ENCODE results near the gene NUAK1. TPM values are rescaled to one million over a fixed set of nuclear protein-coding genes. Genes with fewer than 3 reads are reported as not detected.

NUAK1 gene
- total RNA-seq, 1 experiment from 2014 or later = 1.3 TPM

DNA sequence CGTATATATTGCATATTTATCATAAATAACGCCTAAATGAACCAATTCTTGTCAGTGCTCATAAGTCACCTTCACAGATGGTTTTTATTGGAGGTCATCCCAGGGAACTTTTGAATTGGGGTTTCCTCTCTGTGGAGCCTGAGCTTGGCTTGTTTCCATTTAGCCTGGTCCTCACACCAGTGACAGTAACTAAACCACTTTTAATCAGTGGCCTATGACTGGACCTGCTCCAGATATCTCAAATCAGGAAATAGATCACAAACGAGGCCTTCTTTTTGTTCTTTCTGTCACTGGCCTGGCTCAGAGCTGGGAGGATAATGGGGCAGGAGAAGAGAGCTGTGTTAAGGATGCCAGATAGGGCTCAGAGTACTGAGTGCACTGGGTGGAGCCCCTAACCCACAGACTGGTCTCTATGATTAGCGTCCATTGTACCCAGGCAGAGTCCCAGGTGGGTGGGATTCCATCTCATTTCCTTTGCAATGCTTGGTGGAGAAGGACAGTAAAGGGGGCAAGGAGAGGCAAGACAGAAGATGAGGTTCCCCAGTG lies 92.4 kb downstream of the NUAK1 start:
- no peak overlapping the region for H3K27ac ChIP-seq (ENCODE audit: low read depth, low read length, poor library complexity, severe bottlenecking)
- TF ChIP-seq, protein P1, sequence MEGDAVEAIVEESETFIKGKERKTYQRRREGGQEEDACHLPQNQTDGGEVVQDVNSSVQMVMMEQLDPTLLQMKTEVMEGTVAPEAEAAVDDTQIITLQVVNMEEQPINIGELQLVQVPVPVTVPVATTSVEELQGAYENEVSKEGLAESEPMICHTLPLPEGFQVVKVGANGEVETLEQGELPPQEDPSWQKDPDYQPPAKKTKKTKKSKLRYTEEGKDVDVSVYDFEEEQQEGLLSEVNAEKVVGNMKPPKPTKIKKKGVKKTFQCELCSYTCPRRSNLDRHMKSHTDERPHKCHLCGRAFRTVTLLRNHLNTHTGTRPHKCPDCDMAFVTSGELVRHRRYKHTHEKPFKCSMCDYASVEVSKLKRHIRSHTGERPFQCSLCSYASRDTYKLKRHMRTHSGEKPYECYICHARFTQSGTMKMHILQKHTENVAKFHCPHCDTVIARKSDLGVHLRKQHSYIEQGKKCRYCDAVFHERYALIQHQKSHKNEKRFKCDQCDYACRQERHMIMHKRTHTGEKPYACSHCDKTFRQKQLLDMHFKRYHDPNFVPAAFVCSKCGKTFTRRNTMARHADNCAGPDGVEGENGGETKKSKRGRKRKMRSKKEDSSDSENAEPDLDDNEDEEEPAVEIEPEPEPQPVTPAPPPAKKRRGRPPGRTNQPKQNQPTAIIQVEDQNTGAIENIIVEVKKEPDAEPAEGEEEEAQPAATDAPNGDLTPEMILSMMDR (conservative IDR thresholded peaks at IDR 0.05; ENCODE audit: low read depth, low read length) = no peak
- TF ChIP-seq EZH2 (IDR thresholded peaks at IDR 0.05; ENCODE audit: borderline replicate concordance, low read depth, low read length, poor library complexity, severe bottlenecking) = no peak
- H3K27me3 ChIP-seq (replicated peaks; ENCODE audit: insufficient read depth, low read depth, low read length, poor library complexity) = peaks cover 15% of the 10 kb centered on the region
- no peaks in the 10 kb centered on the region for H3K36me3 ChIP-seq (ENCODE audit: insufficient read depth, low read length, poor library complexity, severe bottlenecking)
- ChIA-PET CTCF (interaction anchor here (0.5 kb wide), 1 partner anchor 122 kb away, joined by 3 read pairs; no protein-coding TSS in a partner anchor), POLR2A (ENCODE audit: low non-redundant PET) (no interaction called here)
- no TSS peak for BruUV-seq (replicated peaks)
- no peaks in the 10 kb centered on the region for H3K9me3 ChIP-seq (ENCODE audit: low read depth, low read length, poor library complexity, severe bottlenecking)
- no peak overlapping the region for H3K4me3 ChIP-seq (ENCODE audit: low read depth, low read length, poor library complexity, severe bottlenecking)
- intact Hi-C loops (cut with micrococcal nuclease; ENCODE audit: unreplicated experiment) = no loop called here
- no peaks in the 10 kb centered on the region for H3K4me1 ChIP-seq (ENCODE audit: insufficient read depth, low read length, poor library complexity, severe bottlenecking)
- DNase-seq (ENCODE audit: low spot score) = no peak

DNA sequence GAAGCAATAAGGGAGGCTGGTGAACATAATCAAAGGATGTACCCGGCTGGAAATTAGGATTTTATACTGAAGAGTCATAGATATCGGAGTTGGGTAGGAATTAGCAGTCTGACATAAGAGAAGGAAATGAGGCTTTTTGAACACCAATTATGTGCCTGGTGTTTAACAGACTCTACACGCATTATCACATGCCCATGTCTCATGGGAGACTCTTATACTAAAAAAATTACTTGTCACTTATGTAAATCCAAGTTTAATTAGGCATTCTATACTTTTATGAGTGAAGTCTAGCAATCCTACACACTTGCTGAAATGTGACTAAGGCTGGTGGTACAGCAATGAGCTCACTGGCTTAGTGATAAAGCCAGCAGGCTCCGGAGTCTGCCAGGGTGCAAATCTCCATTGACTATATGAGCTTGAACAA lies 93.5 kb downstream of the NUAK1 start:
- CTCF ChIA-PET = no interaction called here
- DNase-seq (ENCODE audit: low spot score) = peak; percentile 79
- Histone ChIP-seq H3K4me3 (ENCODE audit: low read depth, low read length, poor library complexity, severe bottlenecking) (no peak overlapping the region), H3K9me3 (ENCODE audit: low read depth, low read length, poor library complexity, severe bottlenecking) (no peaks in the 10 kb centered on the region), H3K27me3 (replicated peaks; ENCODE audit: insufficient read depth, low read depth, low read length, poor library complexity) (peaks cover 13% of the 10 kb centered on the region), H3K4me1 (ENCODE audit: insufficient read depth, low read length, poor library complexity, severe bottlenecking) (no peaks in the 10 kb centered on the region), H3K27ac (ENCODE audit: low read depth, low read length, poor library complexity, severe bottlenecking) (no peak overlapping the region), H3K36me3 (ENCODE audit: insufficient read depth, low read length, poor library complexity, severe bottlenecking) (no peaks in the 10 kb centered on the region)
- POLR2A ChIA-PET (ENCODE audit: low non-redundant PET) = interaction anchor here (0.6 kb wide), 1 partner anchor 32 kb away, joined by 3 read pairs; no protein-coding TSS in a partner anchor
- no TSS peak for BruUV-seq (replicated peaks)
- TF ChIP-seq EZH2 (IDR thresholded peaks at IDR 0.05; ENCODE audit: borderline replicate concordance, low read depth, low read length, poor library complexity, severe bottlenecking) = no peak
- TF ChIP-seq, protein P1 (conservative IDR thresholded peaks at IDR 0.05; ENCODE audit: low read depth, low read length) = no peak
- intact Hi-C loops (cut with micrococcal nuclease; ENCODE audit: unreplicated experiment) = no loop called here

DNA sequence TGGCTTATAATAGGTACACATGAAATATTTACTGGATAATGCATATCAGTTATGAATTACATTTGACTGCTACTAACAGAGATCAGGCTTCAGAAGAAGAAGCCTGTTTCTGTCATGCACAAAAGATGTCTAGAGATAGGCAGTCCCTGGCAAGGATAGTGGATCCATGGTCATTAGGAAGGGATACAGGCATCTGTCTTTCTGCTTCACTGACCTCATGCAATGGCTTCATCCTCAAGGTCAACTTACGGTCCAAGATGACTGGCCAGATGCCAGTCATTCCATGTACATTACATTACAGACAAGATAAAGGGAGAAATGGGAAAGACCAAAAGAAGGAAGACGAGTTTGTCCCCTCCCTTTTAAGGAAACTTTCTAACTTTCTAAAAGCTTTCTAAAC lies 94.0 kb downstream of the NUAK1 start:
- Histone ChIP-seq H3K4me1 (ENCODE audit: insufficient read depth, low read length, poor library complexity, severe bottlenecking) (no peaks in the 10 kb centered on the region), H3K4me3 (ENCODE audit: low read depth, low read length, poor library complexity, severe bottlenecking) (no peak overlapping the region), H3K36me3 (ENCODE audit: insufficient read depth, low read length, poor library complexity, severe bottlenecking) (no peaks in the 10 kb centered on the region), H3K27me3 (replicated peaks; ENCODE audit: insufficient read depth, low read depth, low read length, poor library complexity) (peaks cover 13% of the 10 kb centered on the region), H3K9me3 (ENCODE audit: low read depth, low read length, poor library complexity, severe bottlenecking) (no peaks in the 10 kb centered on the region), H3K27ac (ENCODE audit: low read depth, low read length, poor library complexity, severe bottlenecking) (no peak overlapping the region)
- BruUV-seq (replicated peaks) = no TSS peak
- intact Hi-C loops (cut with micrococcal nuclease; ENCODE audit: unreplicated experiment) = no loop called here
- ChIA-PET CTCF (no interaction called here), POLR2A (ENCODE audit: low non-redundant PET) (interaction anchor here (0.6 kb wide), 1 partner anchor 33 kb away, joined by 3 read pairs; no protein-coding TSS in a partner anchor)
- DNase-seq (ENCODE audit: low spot score) = no peak
- no peak for TF ChIP-seq EZH2 (IDR thresholded peaks at IDR 0.05; ENCODE audit: borderline replicate concordance, low read depth, low read length, poor library complexity, severe bottlenecking)
- TF ChIP-seq, protein P1 (conservative IDR thresholded peaks at IDR 0.05; ENCODE audit: low read depth, low read length) = no peak
